GM18498 (cell line): Measurements from ENCODE around the gene IL17B.
"Not testable (repeated sequence)": the region's sequence is repeated elsewhere in the genome, so short reads cannot be mapped to it uniquely, and the experiment has no call there.

Source experiments
- ATAC-seq: cut with Tn5 transposase; IDR thresholded peaks from one replicate; pipeline ENCODE4 v1.9.1; 2021; ENCODE audit warnings: mild to moderate bottlenecking, moderate library complexity; ENCODE audit not compliant: unreplicated experiment

The IL17B gene

DNA sequence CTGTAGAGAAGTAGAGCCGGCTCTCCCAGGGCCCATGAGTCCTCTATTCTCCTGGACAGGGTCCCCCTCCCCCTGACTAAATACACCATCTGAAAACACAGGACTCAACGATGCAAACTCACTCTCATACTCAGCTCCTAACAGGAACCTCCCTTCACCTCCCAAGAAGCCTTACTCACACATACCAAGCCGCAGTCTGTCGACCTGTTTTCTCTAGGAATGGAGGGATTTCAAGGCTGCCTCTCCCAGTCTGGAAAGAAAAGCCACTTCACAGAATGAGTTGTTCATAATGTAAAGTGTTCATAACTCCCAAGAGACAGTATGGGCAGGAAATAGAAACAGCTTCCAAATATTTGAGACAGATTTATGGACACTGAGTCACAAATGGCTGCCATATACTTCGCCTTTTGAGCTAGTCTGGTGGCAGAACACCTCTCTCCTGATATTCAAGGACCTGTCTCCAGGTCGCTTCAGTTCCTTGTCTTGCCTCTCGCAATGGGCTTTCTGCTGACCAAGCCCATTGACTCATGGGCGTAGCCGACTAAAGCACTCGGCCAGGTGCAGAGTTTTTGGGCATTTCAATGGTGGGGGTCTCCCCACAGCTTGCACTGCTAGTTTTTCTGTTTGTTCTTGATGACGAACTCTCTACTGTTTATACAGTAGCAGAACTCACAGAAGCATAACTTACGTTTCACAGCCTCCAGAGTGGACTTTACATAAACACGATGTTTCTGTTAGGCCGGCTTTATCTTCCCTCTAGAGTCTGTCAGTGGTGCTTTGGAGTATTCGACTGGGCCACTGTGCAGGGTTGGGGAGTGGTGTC is 25.0 kb upstream of the IL17B start:
- no peak for ATAC-seq

DNA sequence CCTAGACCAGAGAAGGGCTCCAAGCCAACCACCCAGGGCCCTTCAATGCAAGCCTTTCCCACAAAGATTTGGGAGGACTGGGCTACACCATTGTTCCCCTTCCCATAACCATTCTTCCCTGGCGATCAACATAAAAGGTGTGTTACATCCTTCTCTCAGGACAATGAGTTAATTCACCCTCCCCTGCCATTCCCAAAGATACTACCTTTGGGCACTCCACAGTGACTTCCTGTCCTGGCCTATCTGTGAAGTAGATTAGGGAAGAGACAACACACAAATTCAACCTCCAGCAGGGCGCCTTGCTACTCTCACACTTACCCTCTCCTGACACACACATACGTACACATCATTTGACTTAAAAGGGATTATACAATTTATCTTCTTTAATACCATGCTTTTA is 23.2 kb upstream of the IL17B start:
- no peak for ATAC-seq

DNA sequence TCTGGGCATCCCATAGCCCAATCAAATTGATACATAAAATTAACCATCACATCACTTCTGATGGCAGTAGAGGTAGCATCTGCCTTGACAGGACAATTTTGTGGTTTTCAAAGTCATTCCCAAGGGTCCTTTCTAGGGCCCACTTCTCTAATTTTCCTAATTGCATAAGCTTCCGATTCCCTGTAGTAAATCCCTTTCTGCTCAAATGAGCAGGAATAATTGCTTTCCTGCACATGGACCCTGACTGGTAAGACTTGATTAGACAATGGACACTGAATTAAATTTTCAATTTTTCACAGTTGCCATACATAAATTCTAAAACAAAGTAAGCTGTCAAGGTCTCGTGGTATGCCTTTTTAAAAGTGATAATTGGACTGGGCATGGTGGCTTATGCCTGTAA is 22.0 kb upstream of the IL17B start:
- no peak for ATAC-seq

DNA sequence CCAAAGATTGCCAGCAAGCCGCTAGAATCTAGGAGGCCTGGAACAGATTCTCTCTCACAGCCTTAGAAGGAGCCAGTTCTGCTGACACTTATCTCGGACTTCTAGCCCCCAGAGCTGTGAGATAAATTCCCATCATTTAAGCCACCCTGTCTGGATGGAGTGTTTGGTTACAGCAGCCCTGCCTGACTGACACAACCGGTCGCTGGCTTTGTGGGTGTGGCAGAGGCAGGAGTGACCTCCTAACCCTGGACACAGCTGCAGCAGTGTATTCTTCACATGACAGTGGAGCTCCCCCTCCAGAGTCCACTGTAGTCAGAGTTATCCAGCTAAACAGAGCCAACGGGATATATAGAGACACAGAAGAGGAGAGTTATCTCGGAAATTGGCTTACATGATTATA is 21.2 kb upstream of the IL17B start:
- no peak for ATAC-seq

- ATAC-seq = no peak
Measured at GRCh38 chr5:149399775-149400174, 20.7 kb upstream of the IL17B start.

DNA sequence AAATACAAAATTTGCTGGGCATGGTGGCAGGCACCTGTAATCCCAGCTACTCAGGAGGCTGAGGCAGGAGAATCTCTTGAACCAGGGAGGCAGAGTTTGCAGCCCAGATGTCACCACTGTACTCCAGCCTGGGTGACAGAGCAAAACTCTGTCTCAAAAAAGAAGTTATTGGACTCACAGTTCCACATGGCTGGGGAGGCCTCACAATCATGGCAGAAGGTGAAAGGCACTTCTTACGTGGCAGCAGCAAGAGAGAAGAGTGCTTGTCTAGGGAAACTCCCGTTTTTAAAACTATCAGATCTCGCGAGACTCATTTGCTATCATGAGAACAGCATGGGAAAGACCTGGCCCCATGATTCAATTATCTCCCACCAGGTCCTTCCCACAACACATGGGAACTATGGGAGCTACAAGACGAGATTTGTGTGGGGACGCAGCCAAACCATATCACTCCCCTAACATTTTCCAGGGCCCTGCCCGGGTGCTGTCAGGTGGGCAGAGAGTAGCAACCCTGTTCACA is 19.7 kb upstream of the IL17B start:
- not testable (repeated sequence) for ATAC-seq

GRCh38 chr5:149397530-149397929 is 18.4 kb upstream of the IL17B start:
- no peak for ATAC-seq

- ATAC-seq = not testable (repeated sequence)
Measured at GRCh38 chr5:149394996-149395395, 15.9 kb upstream of the IL17B start.

DNA sequence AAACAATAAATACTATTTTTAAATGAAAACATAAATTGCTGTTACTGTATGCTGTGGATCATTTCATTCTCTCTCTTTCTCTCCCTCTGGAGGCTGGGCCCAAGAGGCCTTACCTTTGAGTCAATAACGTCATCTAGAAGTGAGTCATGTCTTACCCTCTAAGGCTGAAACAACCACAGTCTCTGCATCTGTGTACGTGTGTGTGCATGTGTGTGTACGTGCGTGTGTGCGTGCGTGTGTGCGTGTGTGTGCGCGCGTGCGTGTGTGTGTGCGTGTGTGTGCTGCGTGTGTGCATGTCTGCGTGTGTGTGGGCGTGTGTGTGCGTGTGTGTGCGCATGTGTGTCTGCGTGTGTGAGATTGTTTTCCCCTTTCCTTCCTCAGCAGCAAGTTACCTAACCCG is 13.6 kb upstream of the IL17B start:
- ATAC-seq = no peak

DNA sequence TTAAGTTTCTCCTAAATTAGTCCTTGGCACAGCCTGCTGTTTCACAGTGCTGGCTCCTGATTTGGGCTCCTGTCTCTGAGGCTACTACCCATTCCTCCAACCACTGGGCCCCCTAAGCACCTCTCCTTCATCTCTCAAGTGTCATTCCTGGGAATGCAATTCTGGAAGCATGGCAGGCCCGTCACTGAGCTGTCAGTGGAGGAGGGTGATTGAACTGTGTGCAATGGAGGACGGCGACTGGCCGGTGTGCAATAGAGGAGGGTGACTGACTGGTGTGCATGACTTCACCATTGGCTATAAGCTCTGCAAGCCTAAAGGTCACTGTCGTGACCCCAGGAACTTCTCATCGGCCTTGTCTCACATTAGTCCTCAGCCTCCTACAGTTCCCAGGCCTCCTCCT is 12.4 kb upstream of the IL17B start:
- ATAC-seq = no peak

DNA sequence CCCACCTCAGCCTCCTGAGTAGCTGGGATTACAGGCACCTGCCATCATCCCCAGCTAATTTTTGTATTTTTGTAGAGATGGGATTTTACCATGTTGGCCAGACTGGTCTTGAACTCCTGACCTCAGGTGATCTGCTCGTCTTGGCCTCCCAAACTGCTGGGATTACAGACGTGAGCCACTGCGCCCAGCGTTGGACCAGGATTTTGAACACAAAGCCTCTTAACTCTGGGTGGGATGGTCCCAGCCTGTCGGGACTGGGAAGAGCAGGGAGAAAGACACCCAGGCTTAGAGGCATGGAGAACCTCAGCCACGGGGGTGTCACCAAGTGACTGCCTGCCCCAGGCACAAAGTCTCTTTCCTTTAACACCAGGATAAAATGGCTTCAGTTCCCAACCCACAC is 12.0 kb upstream of the IL17B start:
- not testable (repeated sequence) for ATAC-seq

- ATAC-seq = no peak
Measured at GRCh38 chr5:149389552-149390495, 10.7 kb upstream of the IL17B start.

DNA sequence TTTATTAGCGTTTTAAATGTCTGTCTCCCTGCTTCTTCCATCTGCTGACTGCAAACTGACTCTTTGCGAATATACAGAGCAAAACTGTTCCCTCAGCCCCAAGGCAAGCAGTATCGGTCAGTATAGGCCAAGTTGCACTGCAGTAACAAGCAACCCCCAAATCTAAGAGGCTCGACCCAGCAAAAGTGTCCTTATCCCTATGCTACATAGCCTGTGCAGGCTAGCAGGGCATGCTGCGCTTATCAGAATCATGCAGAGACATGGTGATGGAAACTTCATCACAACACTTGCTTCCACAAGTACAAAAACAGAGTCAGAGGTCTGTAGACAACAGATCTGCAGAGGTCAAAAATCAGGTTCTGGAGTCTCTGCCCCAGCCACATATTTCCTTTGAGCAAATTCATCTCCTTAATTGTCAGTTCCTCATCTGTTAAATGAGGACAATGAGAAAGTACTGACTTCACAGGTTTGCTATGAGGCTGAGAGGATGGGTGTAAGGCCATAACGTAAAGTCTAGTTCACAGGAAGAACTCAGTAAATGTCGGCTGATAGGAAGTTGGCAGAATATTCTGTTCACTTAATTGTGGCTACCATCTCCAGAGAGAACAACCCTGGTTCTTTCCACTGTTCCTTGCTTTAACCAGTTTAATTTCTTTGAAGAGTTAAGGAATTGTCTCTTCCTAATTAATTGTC is 9.6 kb upstream of the IL17B start:
- ATAC-seq = no peak

DNA sequence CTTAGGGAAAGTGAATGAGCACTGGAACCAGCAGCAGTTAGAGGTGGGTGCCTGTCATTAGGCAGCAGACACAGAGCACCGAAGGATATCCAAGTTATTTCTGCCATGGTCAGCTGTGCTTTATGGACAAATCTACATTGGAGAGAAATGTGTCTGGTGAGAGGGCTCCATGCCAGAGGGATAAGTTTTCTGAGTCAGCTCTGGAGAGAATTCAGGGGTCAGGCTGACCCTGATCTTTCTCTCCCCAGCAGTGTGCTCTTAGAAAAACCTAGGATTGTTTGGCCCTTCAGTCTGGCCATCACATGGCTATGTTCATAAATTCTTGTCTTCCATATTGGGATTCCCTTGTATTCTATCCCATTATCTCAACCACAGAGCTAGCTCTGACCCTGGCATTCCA is 8.9 kb upstream of the IL17B start:
- no peak for ATAC-seq

- no peak for ATAC-seq
Measured at GRCh38 chr5:149387081-149387631, 8.1 kb upstream of the IL17B start.

- no peak for ATAC-seq
Measured at GRCh38 chr5:149386166-149386565, 7.1 kb upstream of the IL17B start.

- no peak for ATAC-seq
Measured at GRCh38 chr5:149383399-149383798, 4.3 kb upstream of the IL17B start.

DNA sequence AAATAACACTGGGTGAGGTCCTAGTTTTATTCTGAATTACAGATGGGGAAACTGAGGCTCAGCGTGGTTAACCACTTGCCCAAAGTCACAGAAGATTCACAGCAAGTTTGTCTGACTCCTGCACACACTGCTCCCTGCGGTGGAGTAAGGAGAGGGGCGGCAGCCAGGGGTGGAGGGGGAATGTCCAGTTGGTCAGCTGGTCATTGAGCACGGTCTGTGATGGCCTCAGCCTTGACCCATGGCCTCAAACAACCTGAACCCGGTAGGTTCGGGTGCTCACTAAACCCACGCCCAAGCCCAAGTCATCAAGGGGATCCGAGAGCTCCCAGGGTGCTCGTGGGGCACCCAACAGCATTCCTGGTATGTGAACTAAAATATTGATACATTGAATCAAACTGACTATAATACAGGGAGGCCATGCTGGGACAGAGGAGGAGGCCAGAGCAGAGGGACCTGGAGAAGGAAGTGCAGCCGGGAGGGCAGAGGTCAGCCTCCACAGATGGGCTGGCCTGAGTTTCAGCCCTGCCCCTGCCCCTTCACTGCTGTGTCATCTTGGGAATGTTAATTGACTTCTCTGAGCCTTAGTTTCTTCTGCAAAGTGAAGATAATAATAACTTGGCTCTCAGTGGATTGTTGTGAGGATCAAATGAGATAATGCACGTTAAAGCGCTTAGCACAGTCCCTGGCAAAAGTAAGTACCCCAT is 3.6 kb upstream of the IL17B start:
- no peak for ATAC-seq

- ATAC-seq = peak; percentile 86
Measured at GRCh38 chr5:149381986-149382338, 2.9 kb upstream of the IL17B start.

GRCh38 chr5:149381261-149381985 is 2.3 kb upstream of the IL17B start:
- ATAC-seq = peak; percentile 29
